H1 (cell line): Measurements from ENCODE around the gene SMIM7. TPM values are rescaled to one million over a fixed set of nuclear protein-coding genes. Genes with fewer than 3 reads are reported as not detected.

Experiments used
- CTCF ChIA-PET: fragments of 300-600 bp; sonication (Branson Sonifier 250); formaldehyde crosslinking; loops from one replicate; lab custom pipeline; 2021; ENCODE audit not compliant: partially characterized antibody; lab: Charles Lee
- POLR2A ChIA-PET: fragments of 300-600 bp; sonication (Branson Sonifier 250); formaldehyde crosslinking; loops from one replicate; lab custom pipeline; 2021; ENCODE audit warnings: inconsistent platforms; ENCODE audit not compliant: partially characterized antibody; lab: Charles Lee
- DNase-seq, 2 experiments: peaks; one replicate each; pipeline versions ENCODE4 v3.0.0 to v3.0.0-alpha.2; 2010 to 2022; ENCODE audit warnings: low spot score in 2 of 2, low read depth in 1 of 2, mixed read lengths in 1 of 2
- FAIRE-seq: peaks from 2 replicates; lab custom pipeline; 2011; peaks lifted over from hg19 to GRCh38; lab: Jason Lieb, UNC
- H2AFZ ChIP-seq: 2 replicates; pipeline ENCODE4 v1.8.1; 2012; ENCODE audit warnings: low read length, inconsistent platforms
- H2AK5ac ChIP-seq: 2 replicates; pipeline ENCODE4 v1.6.1; 2013; ENCODE audit warnings: low read depth, low read length
- H2BK120ac ChIP-seq: replicated peaks from 2 replicates; pipeline ENCODE3; 2013; ENCODE audit warnings: low read depth, low read length, inconsistent platforms
- H2BK12ac ChIP-seq: 2 replicates; pipeline ENCODE4 v1.6.1; 2013; ENCODE audit warnings: low read depth, low read length
- H2BK15ac ChIP-seq: 2 replicates; pipeline ENCODE4 v1.6.1; 2013; ENCODE audit warnings: low read length
- H2BK20ac ChIP-seq: 2 replicates; pipeline ENCODE4 v1.6.1; 2013; ENCODE audit warnings: low read length
- H2BK5ac ChIP-seq: 2 replicates; pipeline ENCODE4 v1.6.1; 2013; ENCODE audit warnings: low read depth, low read length
- H3K14ac ChIP-seq: 2 replicates; pipeline ENCODE4 v1.6.1; 2013; ENCODE audit warnings: inconsistent platforms; ENCODE audit not compliant: insufficient read length
- H3K18ac ChIP-seq: 2 replicates; pipeline ENCODE4 v1.6.1; 2013; ENCODE audit warnings: low read length; ENCODE audit errors: extremely low read depth
- H3K23ac ChIP-seq: 2 replicates; pipeline ENCODE4 v1.6.1; 2013; ENCODE audit warnings: inconsistent platforms; ENCODE audit not compliant: insufficient read length
- H3K23me2 ChIP-seq: 2 replicates; pipeline ENCODE4 v1.6.1; 2013; ENCODE audit warnings: low read depth, low read length
- H3K27ac ChIP-seq: 2 replicates; pipeline ENCODE4 v1.6.1; 2011; ENCODE audit warnings: low read depth, low read length, inconsistent platforms
- H3K27me3 ChIP-seq, 4 experiments: replicated peaks in 1 of 4; 1 replicate in 1 of 4; 2 replicates in 3 of 4; pipeline versions ENCODE4 v1.6.1 to v1.8.1; 2011 to 2013; ENCODE audit warnings: low read length in 3 of 4, mild to moderate bottlenecking in 3 of 4, inconsistent platforms in 2 of 4, mixed read lengths in 2 of 4, moderate library complexity in 1 of 4; ENCODE audit not compliant: control insufficient read depth in 3 of 4, insufficient read depth in 3 of 4; ENCODE audit errors: extremely low read depth in 1 of 4
- H3K36me3 ChIP-seq, 4 experiments: 2 replicates each; pipeline versions ENCODE4 v1.6.1 to v1.8.1; 2011 to 2013; ENCODE audit warnings: mild to moderate bottlenecking in 4 of 4, low read length in 3 of 4, moderate library complexity in 2 of 4, control low read depth in 1 of 4, inconsistent platforms in 1 of 4; ENCODE audit not compliant: insufficient read depth in 4 of 4, control insufficient read depth in 2 of 4
- H3K4ac ChIP-seq: replicated peaks from 2 replicates; pipeline ENCODE3; 2013; ENCODE audit warnings: low read length, low read depth, mixed read lengths, inconsistent platforms; ENCODE audit not compliant: insufficient read length
- H3K4me1 ChIP-seq, 4 experiments: replicated peaks in 1 of 4; 1 replicate in 1 of 4; 2 replicates in 3 of 4; pipeline versions ENCODE4 v1.6.1 to v1.8.1; 2011 to 2013; ENCODE audit warnings: low read length in 3 of 4, inconsistent platforms in 2 of 4, mixed read lengths in 1 of 4; ENCODE audit not compliant: insufficient read depth in 4 of 4, control insufficient read depth in 3 of 4
- H3K4me2 ChIP-seq, 2 experiments: 2 replicates each; pipeline versions ENCODE4 v1.6.1 to v1.8.1; 2011 to 2013; ENCODE audit warnings: low read depth in 2 of 2, low read length in 2 of 2, control low read depth in 1 of 2, inconsistent platforms in 1 of 2, mild to moderate bottlenecking in 1 of 2; ENCODE audit not compliant: insufficient read depth in 1 of 2
- H3K4me3 ChIP-seq, 4 experiments: fragments of 200-600, 300-600 bp in 1 of 4; sonication (generic), shearing (Covaris generic), sonication (Bioruptor Twin) in 1 of 4; 2 replicates each; pipeline versions ENCODE4 v1.5.1 to v1.8.1; 2011 to 2016; ENCODE audit warnings: low read length in 4 of 4, low read depth in 3 of 4, control low read depth in 2 of 4, inconsistent platforms in 2 of 4, mild to moderate bottlenecking in 2 of 4, mixed read lengths in 1 of 4, moderate library complexity in 1 of 4; ENCODE audit not compliant: insufficient read depth in 2 of 4; ENCODE audit errors: extremely low read depth in 1 of 4
- H3K56ac ChIP-seq: replicated peaks from 2 replicates; pipeline ENCODE3; 2013; ENCODE audit warnings: low read depth, mild to moderate bottlenecking, mixed read lengths, low read length, inconsistent platforms; ENCODE audit not compliant: insufficient read length
- H3K79me1 ChIP-seq: 2 replicates; pipeline ENCODE4 v1.6.1; 2013; ENCODE audit warnings: low read depth, low read length, control low read depth
- H3K79me2 ChIP-seq, 2 experiments: 2 replicates each; pipeline versions ENCODE4 v1.6.1 to v1.8.1; 2012 to 2013; ENCODE audit warnings: low read length in 2 of 2, mild to moderate bottlenecking in 2 of 2, inconsistent platforms in 1 of 2; ENCODE audit not compliant: insufficient read depth in 2 of 2, control insufficient read depth in 1 of 2
- H3K9ac ChIP-seq, 4 experiments: replicated peaks in 1 of 4; 1 replicate in 1 of 4; 2 replicates in 3 of 4; pipeline versions ENCODE4 v1.6.1 to v1.8.1; 2011 to 2013; ENCODE audit warnings: low read depth in 3 of 4, low read length in 3 of 4, control low read depth in 2 of 4, mild to moderate bottlenecking in 2 of 4, moderate library complexity in 2 of 4, inconsistent platforms in 1 of 4; ENCODE audit errors: extremely low read depth in 1 of 4
- H3K9me3 ChIP-seq, 2 experiments: 2 replicates each; pipeline versions ENCODE4 v1.6.1 to v1.8.1; 2012 to 2013; ENCODE audit warnings: mild to moderate bottlenecking in 2 of 2, moderate library complexity in 2 of 2, control low read depth in 1 of 2, inconsistent platforms in 1 of 2, low read depth in 1 of 2, low read length in 1 of 2, mixed read lengths in 1 of 2; ENCODE audit not compliant: insufficient read depth in 2 of 2
- H4K20me1 ChIP-seq, 2 experiments: replicated peaks in 1 of 2; 2 replicates each; pipeline versions ENCODE3 to v1.8.1; 2011 to 2013; ENCODE audit warnings: inconsistent platforms in 2 of 2, low read length in 2 of 2, mild to moderate bottlenecking in 1 of 2; ENCODE audit not compliant: insufficient read depth in 2 of 2, control insufficient read depth in 1 of 2
- H4K5ac ChIP-seq: 2 replicates; pipeline ENCODE4 v1.6.1; 2013; ENCODE audit warnings: low read length, low read depth, mixed read lengths, inconsistent platforms; ENCODE audit not compliant: insufficient read length
- H4K8ac ChIP-seq: 2 replicates; pipeline ENCODE4 v1.8.0; 2013; ENCODE audit warnings: mild to moderate bottlenecking, moderate library complexity, low read length, inconsistent platforms; ENCODE audit not compliant: insufficient read depth; ENCODE audit errors: extremely low read depth
- H4K91ac ChIP-seq: replicated peaks from 2 replicates; pipeline ENCODE3; 2013; ENCODE audit warnings: low read length, mixed read lengths, inconsistent platforms; ENCODE audit not compliant: insufficient read length
- FOSL1 ChIP-seq: IDR thresholded peaks from 2 replicates; pipeline ENCODE4 v1.6.1; 2011; ENCODE audit warnings: mild to moderate bottlenecking, low read depth, low read length, moderate library complexity; ENCODE audit not compliant: insufficient read depth
- GABPA ChIP-seq: IDR thresholded peaks from 2 replicates; pipeline ENCODE4 v1.6.1; 2011; ENCODE audit warnings: mild to moderate bottlenecking, low read length, moderate library complexity, borderline replicate concordance; ENCODE audit not compliant: insufficient read depth
- PHF8 ChIP-seq: fragments of 200-600 bp; sonication (generic); conservative IDR thresholded peaks from 2 replicates; pipeline ENCODE4 v1.7.1; 2012; ENCODE audit warnings: low read depth, mild to moderate bottlenecking, inconsistent platforms, low read length, moderate library complexity
- POLR2AphosphoS5 ChIP-seq: IDR thresholded peaks from 2 replicates; pipeline ENCODE4 v1.6.1; 2011; ENCODE audit warnings: low read depth, low read length
- SP4 ChIP-seq: IDR thresholded peaks from 2 replicates; pipeline ENCODE4 v1.6.1; 2012; ENCODE audit warnings: low read length, inconsistent platforms
- TBP ChIP-seq: IDR thresholded peaks from 2 replicates; pipeline ENCODE4 v1.6.1; 2011; ENCODE audit warnings: low read depth, low read length, improper control_type of control experiment
- WGBS, 2 experiments: shearing (Covaris generic) in 1 of 2; methylation state at CpG; one replicate each; pipeline versions ENCODE4 v1.1.6 to v1.1.7; 2013 to 2015; ENCODE audit warnings: low lambda C conversion rate in 2 of 2, mixed read lengths in 2 of 2, inconsistent platforms in 1 of 2, low coverage in 1 of 2, missing lambda C conversion rate in 1 of 2; ENCODE audit not compliant: insufficient replicate concordance in 2 of 2, insufficient coverage in 1 of 2, insufficient read length in 1 of 2; ENCODE audit errors: extremely low coverage in 1 of 2, missing lambda C conversion rate in 1 of 2; 5-methylcytosine and 5-hydroxymethylcytosine counted together
- long read RNA-seq, 2 experiments: library from RNA in 1 of 2; library from capped mRNA in 1 of 2; stranded (forward); transcript quantifications; one replicate each; pipeline ENCODE4 v2.0.0, GENCODE V29; 2021; ENCODE audit warnings: inconsistent platforms in 1 of 2
- polyA minus RNA-seq, 3 experiments: library from RNA; depleted of rRNA, polyadenylated mRNA; stranded (reverse); fragments of >200 nt; gene quantifications; 1 replicate in 2 of 3; 2 replicates in 1 of 3; pipeline ENCODE4 v1.2.3, GENCODE V29; 2011
- polyA plus RNA-seq, 7 experiments: library from polyadenylated mRNA; depleted of rRNA in 3 of 7; stranded (reverse) in 5 of 7; unstranded in 2 of 7; fragments of >200 nt in 5 of 7; fragments of 200-250 nt in 2 of 7; gene quantifications; 1 replicate in 5 of 7; 2 replicates in 1 of 7; 4 replicates in 1 of 7; pipeline versions ENCODE4 v1.2.1 to v1.2.3, GENCODE V29; 2011 to 2013; ENCODE audit warnings: missing spikeins in 2 of 7, mixed read lengths in 2 of 7
- total RNA-seq: library from RNA; stranded (reverse); fragmentation: NEBNext Ultra II Directional; extraction: Animal tissue kit (Norgen Biotek cat#: 25700); gene quantifications from 2 replicates; pipeline ENCODE4 v1.2.1, GENCODE V29; 2021

SMIM7 gene
- total RNA-seq = 67.5 and 69.9 TPM in 2 replicates
- polyA plus RNA-seq (2011; rRNA removed) = 51.7 and 55.5 TPM in 2 replicates
- 66.2 TPM for polyA plus RNA-seq (2011; cell fraction: cytosol; rRNA removed)
- polyA plus RNA-seq (2011; cell fraction: nucleus; rRNA removed) = 45.6 TPM
- 47.9 to 58.5 TPM (median 57.2 TPM) in 4 replicates for polyA plus RNA-seq (2012, experiment 1 of 2)
- 40.2 TPM for polyA plus RNA-seq (2012, experiment 2 of 2)
- 64.7 TPM for polyA plus RNA-seq (2013, experiment 1 of 2)
- polyA plus RNA-seq (2013, experiment 2 of 2) = 70.1 TPM
- 52.4 and 54.7 TPM in 2 replicates for polyA minus RNA-seq (2011; rRNA and poly(A)+ RNA removed)
- polyA minus RNA-seq (2011; cell fraction: cytosol; rRNA and poly(A)+ RNA removed) = 32.8 TPM
- 52.3 TPM for polyA minus RNA-seq (2011; cell fraction: nucleus; rRNA and poly(A)+ RNA removed)
- long read RNA-seq, experiment 1, transcript SMIM7-208 (5 exons, 2,776 nt) = major isoform, 23 of 42 reads
- long read RNA-seq, experiment 1, transcript SMIM7-214 (4 exons, 1,075 nt) = minor isoform, 6 of 42 reads
- long read RNA-seq, experiment 1, partial matches to known transcripts = 4 of 42 reads
- long read RNA-seq, experiment 1, other reads (novel, unspliced or antisense) = 5 of 42 reads
- long read RNA-seq, experiment 2, transcript SMIM7-208 (5 exons, 2,776 nt) = major isoform, 38 of 63 reads
- long read RNA-seq, experiment 2, transcript SMIM7-214 (4 exons, 1,075 nt) = minor isoform, 5 of 63 reads
- long read RNA-seq, experiment 2, partial matches to known transcripts = 2 of 63 reads
- long read RNA-seq, experiment 2, other reads (novel, unspliced or antisense) = 5 of 63 reads

DNA sequence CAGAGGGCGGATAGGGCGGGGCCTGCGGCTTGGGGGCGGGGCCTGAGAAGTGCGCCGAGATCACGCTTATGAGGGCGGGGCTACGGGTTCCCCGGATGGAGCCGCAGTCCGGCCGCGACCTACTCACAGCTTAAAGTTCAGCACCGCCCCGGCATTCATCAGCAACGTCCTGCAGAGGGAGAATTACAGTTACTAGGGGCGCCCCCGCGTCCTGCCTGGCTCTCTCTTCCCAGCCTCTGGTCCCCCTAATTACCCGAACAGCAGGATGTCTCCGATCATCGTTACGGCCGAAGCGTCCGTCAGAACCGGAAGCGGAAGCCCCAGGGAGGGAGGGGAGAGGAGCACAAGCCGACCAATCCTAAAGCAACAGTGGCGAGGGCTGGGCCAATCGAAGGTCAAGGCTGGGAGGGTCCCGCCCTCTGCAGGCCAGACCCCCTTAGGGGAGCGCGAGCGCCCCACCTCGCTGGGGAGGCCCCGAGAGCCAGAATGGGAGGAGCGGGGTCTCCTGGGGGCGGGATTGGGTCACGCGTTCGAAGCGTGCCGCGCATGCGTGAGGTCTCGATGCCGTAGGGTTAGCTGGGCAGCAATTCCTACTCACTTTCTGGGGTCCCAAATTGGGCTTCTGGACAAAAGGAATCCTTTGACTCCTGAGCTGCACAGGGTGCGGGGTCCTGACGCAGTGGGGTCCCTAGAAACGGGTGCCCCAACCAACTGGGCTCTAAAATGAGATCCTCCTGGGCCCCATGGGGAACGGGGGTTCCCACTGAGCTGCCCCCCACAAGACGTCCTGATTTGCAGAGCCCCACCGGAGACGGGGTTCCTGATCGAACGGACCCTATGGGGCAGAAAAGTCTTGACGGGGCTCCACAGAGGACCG, at the start of gene SMIM7:
Gene SMIM7 (minus strand): TSS at position 313 of the 877 bp plus-strand sequence. CDS start 34 bp downstream, at position 279.
- H2BK120ac ChIP-seq = no peak within 1 kb of the TSS
- H3K56ac ChIP-seq = peak within 1 kb of the TSS; percentile 94
- H3K36me3 ChIP-seq = peaks cover 4 to 32% (median 16%) of the 10 kb centered on the region in 4 experiments
- H3K79me2 ChIP-seq = peaks cover 13 to 42% of the 10 kb centered on the region in 2 experiments
- H3K18ac ChIP-seq = peak within 1 kb of the TSS; percentile 95
- FAIRE-seq = peak; percentile 42
- H3K9me3 ChIP-seq = no peaks in the 10 kb centered on the region
- H2AK5ac ChIP-seq = no peak within 1 kb of the TSS
- H3K23ac ChIP-seq = no peak within 1 kb of the TSS
- H4K91ac ChIP-seq = peak within 1 kb of the TSS; percentile 98
- no peak within 1 kb of the TSS for H2BK20ac ChIP-seq
- H3K4me2 ChIP-seq = peak within 1 kb of the TSS; percentile 83 to 93
- peak; percentile 98 for DNase-seq
- peak within 1 kb of the TSS; percentile 98 for H4K8ac ChIP-seq
- peak within 1 kb of the TSS; percentile 95; the same call in 1 of the 2 replicates for H2AFZ ChIP-seq
- H3K27me3 ChIP-seq = no peaks in the 10 kb centered on the region
- peak within 1 kb of the TSS; percentile 98 for H4K5ac ChIP-seq
- peak within 1 kb of the TSS; percentile 90 to 95 (median 91) for H3K4me3 ChIP-seq
- H2BK5ac ChIP-seq = peak within 1 kb of the TSS; percentile 99
- H3K9ac ChIP-seq = peak within 1 kb of the TSS; percentile 90 to 96 (median 96)
- peaks cover 9 to 22% of the 10 kb centered on the region in 2 experiments for H4K20me1 ChIP-seq
- no peak within 1 kb of the TSS for H2BK15ac ChIP-seq
- H3K79me1 ChIP-seq = peaks cover 13% of the 10 kb centered on the region
- H3K14ac ChIP-seq = no peak within 1 kb of the TSS
- H3K4ac ChIP-seq = peak within 1 kb of the TSS; percentile 9
- H2BK12ac ChIP-seq = peak within 1 kb of the TSS; percentile 55; the same call in 1 of the 2 replicates
- ChIA-PET POLR2A (interaction anchor here (0.6 to 4.2 kb wide), 17 partner anchors 10 to 676 kb away, joined by 3 to 27 read pairs (median 4); partner anchors contain the start of gene SLC35E1), CTCF (interaction anchor here (0.6 to 0.7 kb wide), 3 partner anchors 112 to 454 kb away, joined by 3 to 6 read pairs (median 3); no protein-coding TSS in a partner anchor)
- WGBS, 2 experiments = 1% methylated on average over 55 of the region's 60 CpGs; no CpG with 5 or more reads in 1 of the 2 experiments
- peaks cover 16% of the 10 kb centered on the region; the same call in 1 of the 2 replicates for H3K23me2 ChIP-seq
- peaks cover 0 to 5% (median 3%) of the 10 kb centered on the region in 4 experiments; a peak in 4 of 7 replicates for H3K4me1 ChIP-seq
- H3K27ac ChIP-seq = peak within 1 kb of the TSS; percentile 95
- peak; percentile 100 for TF ChIP-seq PHF8
- peak; percentile 93 for TF ChIP-seq POLR2AphosphoS5
- no peak for TF ChIP-seq FOSL1
- TF ChIP-seq TBP = peak; percentile 60; the same call in 1 of the 2 replicates
- TF ChIP-seq GABPA = peak; percentile 97
- TF ChIP-seq SP4 = peak; percentile 58; the same call in 1 of the 2 replicates
